ENCODE measurements around the gene ZXDC. TPM values are rescaled to one million over a fixed set of nuclear protein-coding genes. Genes with fewer than 3 reads are reported as not detected.

Gene ZXDC
- total RNA-seq, 1 donor from 2014 or later = 26.1 TPM

DNA sequence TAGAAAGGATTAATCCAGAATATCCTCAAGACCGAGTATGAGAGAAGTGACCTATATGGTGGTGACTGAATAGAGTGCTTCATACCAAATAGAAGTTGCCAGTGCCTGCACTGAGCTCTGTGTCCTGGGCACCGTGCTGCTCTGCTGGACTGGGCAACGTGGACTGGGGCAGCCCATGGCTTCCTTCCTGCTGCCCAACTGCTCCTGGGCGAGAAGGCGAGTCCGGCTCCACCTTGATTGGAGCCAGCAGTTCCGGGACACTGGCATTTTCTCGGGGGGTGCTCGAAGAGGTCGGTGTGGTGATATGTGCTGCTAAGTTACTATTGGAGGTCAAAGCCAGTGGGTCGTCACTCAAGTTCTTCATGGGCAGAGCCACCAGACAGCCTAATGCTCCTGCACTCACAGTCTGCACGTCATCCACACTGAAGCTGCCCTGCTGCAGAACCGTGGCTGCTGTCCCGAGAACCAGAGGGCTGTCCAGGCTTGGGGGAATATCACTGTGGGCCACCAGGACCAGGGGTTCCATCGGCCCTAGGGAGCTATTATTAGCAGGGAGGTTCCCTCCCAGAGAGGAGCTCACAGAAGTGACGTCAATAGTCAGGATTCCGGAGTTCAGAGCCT, 14.1 kb downstream of the ZXDC start:
- Mint-ChIP-seq H3K4me1 (ENCODE audit: low read depth) (no peaks in the 10 kb centered on the region), H3K27me3 (ENCODE audit: low read depth) (no peaks in the 10 kb centered on the region), H3K4me3 (ENCODE audit: low read depth) (no peak overlapping the region), H3K36me3 (ENCODE audit: low read depth) (peaks cover 55% of the 10 kb centered on the region), H3K27ac (no peak overlapping the region), H3K9me3 (no peaks in the 10 kb centered on the region)
- DNase-seq (ENCODE audit: low spot score) = no peak
- intact Hi-C loops (cut with micrococcal nuclease) = no loop called here

GRCh38 chr3:126460381-126460780, 15.3 kb downstream of the ZXDC start:
- no peak overlapping the region for H3K27ac Mint-ChIP-seq
- no peak overlapping the region for H3K4me3 Mint-ChIP-seq (ENCODE audit: low read depth)
- no peak for DNase-seq (ENCODE audit: low spot score)
- H3K36me3 Mint-ChIP-seq (ENCODE audit: low read depth) = peaks cover 47% of the 10 kb centered on the region
- no peaks in the 10 kb centered on the region for H3K9me3 Mint-ChIP-seq
- no peaks in the 10 kb centered on the region for H3K27me3 Mint-ChIP-seq (ENCODE audit: low read depth)
- intact Hi-C loops (cut with micrococcal nuclease) = no loop called here
- H3K4me1 Mint-ChIP-seq (ENCODE audit: low read depth) = peaks cover under 1% of the 10 kb centered on the region

- DNase-seq (ENCODE audit: low spot score) = no peak
- H3K36me3 Mint-ChIP-seq (ENCODE audit: low read depth) = peaks cover 50% of the 10 kb centered on the region
- no peak overlapping the region for H3K4me3 Mint-ChIP-seq (ENCODE audit: low read depth)
- no peaks in the 10 kb centered on the region for H3K9me3 Mint-ChIP-seq
- peaks cover 3% of the 10 kb centered on the region for H3K4me1 Mint-ChIP-seq (ENCODE audit: low read depth)
- H3K27ac Mint-ChIP-seq = no peak overlapping the region
- H3K27me3 Mint-ChIP-seq (ENCODE audit: low read depth) = no peaks in the 10 kb centered on the region
- intact Hi-C loops (cut with micrococcal nuclease) = no loop called here
Observed at GRCh38 chr3:126459763-126460127, 15.9 kb downstream of the ZXDC start.

DNA sequence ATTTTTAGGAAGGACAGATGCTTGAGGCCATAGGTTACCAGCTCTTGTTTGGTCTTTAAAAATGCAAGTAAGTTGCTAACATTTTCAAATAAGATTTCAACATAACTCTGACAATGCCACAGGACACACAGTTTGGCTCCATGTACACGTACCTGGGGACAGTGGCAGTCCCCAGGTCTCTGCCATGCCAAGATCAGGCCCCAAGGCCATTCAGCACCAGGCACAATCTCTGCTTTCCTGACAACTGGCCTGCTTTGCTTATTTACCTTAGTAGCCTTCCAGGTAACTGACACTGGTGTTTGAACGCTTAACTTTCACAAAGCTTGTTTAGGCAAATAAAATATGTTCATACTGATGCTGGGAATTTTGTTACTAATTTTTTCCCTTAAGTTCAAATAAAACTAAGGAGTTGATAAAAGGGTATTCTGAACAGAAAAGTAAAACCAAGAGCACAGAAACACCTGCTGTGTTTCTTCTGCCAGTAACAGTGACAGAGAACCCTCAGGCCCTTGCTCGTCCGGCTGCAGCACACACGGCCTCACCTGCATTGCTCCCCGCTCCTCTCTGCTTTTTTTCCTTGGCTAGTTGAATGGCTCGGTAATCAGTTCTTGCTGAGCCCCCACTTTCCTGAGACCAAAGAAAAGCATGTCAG, 16.5 kb downstream of the ZXDC start:
- H3K4me3 Mint-ChIP-seq (ENCODE audit: low read depth) = no peak overlapping the region
- H3K4me1 Mint-ChIP-seq (ENCODE audit: low read depth) = peaks cover 3% of the 10 kb centered on the region
- no peaks in the 10 kb centered on the region for H3K27me3 Mint-ChIP-seq (ENCODE audit: low read depth)
- no peak for DNase-seq (ENCODE audit: low spot score)
- H3K27ac Mint-ChIP-seq = no peak overlapping the region
- peaks cover 51% of the 10 kb centered on the region for H3K36me3 Mint-ChIP-seq (ENCODE audit: low read depth)
- intact Hi-C loops (cut with micrococcal nuclease) = no loop called here
- no peaks in the 10 kb centered on the region for H3K9me3 Mint-ChIP-seq

DNA sequence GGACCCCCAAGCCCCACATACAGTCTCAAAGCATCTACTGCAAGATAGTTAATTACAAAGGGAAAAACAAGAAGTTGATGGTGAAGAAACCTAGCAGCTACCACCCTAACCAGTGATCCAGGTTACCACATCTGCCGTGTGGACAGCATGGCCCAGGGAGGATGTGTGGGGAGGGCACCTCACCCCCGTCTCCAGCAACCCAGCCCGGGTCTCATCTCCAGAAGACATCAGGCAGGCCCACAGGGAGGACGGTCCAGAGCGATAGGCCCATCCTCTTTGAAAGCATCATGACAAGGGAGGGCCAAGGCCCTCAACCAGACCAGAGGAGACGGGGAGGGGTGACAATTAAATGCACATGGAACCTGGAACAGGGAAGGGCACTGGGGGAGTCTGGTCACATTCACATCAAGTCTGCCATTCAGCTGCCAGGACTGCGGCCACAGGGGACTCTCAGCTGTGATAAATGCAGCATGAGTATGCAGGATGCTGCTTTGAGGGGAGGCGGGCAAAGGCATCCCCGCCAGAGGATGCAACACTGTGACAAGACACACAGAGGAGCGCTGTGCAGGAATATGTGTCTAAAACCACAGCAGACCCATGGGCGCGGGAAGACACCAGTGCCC, 18.8 kb downstream of the ZXDC start:
- no peaks in the 10 kb centered on the region for H3K27me3 Mint-ChIP-seq (ENCODE audit: low read depth)
- H3K27ac Mint-ChIP-seq = no peak overlapping the region
- H3K4me1 Mint-ChIP-seq (ENCODE audit: low read depth) = peaks cover 3% of the 10 kb centered on the region
- intact Hi-C loops (cut with micrococcal nuclease) = no loop called here
- peaks cover 49% of the 10 kb centered on the region for H3K36me3 Mint-ChIP-seq (ENCODE audit: low read depth)
- no peaks in the 10 kb centered on the region for H3K9me3 Mint-ChIP-seq
- DNase-seq (ENCODE audit: low spot score) = no peak
- H3K4me3 Mint-ChIP-seq (ENCODE audit: low read depth) = no peak overlapping the region

DNA sequence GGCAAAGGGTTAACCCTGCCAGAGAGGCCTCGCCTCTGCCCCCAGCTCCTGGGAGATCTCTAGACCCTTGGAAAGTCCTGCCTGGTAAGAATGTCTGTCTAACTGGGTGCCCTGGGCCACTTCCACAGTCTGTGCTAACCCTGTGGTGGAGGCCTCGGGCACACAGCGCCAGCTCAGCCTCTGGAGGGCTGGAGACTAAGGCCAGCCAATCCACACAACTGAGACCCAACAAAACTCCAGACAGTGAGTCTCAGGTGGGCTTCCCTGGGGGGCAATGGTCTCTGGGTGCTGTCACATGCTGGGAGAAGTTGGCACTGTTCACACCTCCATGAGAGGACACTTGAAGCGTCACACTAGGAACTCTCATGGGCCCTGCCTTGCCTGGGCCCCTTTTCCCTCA, 19.5 kb downstream of the ZXDC start:
- Mint-ChIP-seq H3K4me3 (ENCODE audit: low read depth) (no peak overlapping the region), H3K9me3 (no peaks in the 10 kb centered on the region), H3K27ac (no peak overlapping the region), H3K27me3 (ENCODE audit: low read depth) (no peaks in the 10 kb centered on the region), H3K4me1 (ENCODE audit: low read depth) (peaks cover 3% of the 10 kb centered on the region), H3K36me3 (ENCODE audit: low read depth) (peaks cover 49% of the 10 kb centered on the region)
- intact Hi-C loops (cut with micrococcal nuclease) = no loop called here
- no peak for DNase-seq (ENCODE audit: low spot score)

- Mint-ChIP-seq H3K9me3 (no peaks in the 10 kb centered on the region), H3K4me3 (ENCODE audit: low read depth) (no peak overlapping the region), H3K27ac (no peak overlapping the region), H3K4me1 (ENCODE audit: low read depth) (peaks cover 3% of the 10 kb centered on the region), H3K27me3 (ENCODE audit: low read depth) (no peaks in the 10 kb centered on the region), H3K36me3 (ENCODE audit: low read depth) (peaks cover 45% of the 10 kb centered on the region)
- intact Hi-C loops (cut with micrococcal nuclease) = no loop called here
- DNase-seq (ENCODE audit: low spot score) = no peak
Observed at GRCh38 chr3:126454437-126455198, 21.1 kb downstream of the ZXDC start.

DNA sequence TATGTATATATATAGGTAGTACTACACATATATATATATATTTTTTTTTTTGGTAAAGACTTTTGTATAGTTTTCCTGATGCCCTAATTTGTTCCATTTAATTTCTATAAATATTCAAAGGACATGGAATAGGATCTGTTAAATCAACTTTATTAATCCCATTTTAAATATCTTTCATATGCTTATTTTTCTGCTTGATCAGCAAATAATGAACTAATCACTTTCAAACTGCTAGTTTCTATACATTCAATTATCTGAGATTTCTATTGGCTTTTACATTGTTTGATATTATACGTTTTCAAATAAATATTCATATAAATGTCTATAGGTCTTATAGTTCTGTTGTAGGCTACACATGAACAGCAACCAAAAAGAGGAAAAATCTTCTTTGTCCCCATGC, 21.7 kb downstream of the ZXDC start:
- no peaks in the 10 kb centered on the region for H3K9me3 Mint-ChIP-seq
- H3K36me3 Mint-ChIP-seq (ENCODE audit: low read depth) = peaks cover 42% of the 10 kb centered on the region
- no peak for DNase-seq (ENCODE audit: low spot score)
- no peak overlapping the region for H3K4me3 Mint-ChIP-seq (ENCODE audit: low read depth)
- no peaks in the 10 kb centered on the region for H3K27me3 Mint-ChIP-seq (ENCODE audit: low read depth)
- peaks cover 3% of the 10 kb centered on the region for H3K4me1 Mint-ChIP-seq (ENCODE audit: low read depth)
- intact Hi-C loops (cut with micrococcal nuclease) = no loop called here
- H3K27ac Mint-ChIP-seq = no peak overlapping the region

DNA sequence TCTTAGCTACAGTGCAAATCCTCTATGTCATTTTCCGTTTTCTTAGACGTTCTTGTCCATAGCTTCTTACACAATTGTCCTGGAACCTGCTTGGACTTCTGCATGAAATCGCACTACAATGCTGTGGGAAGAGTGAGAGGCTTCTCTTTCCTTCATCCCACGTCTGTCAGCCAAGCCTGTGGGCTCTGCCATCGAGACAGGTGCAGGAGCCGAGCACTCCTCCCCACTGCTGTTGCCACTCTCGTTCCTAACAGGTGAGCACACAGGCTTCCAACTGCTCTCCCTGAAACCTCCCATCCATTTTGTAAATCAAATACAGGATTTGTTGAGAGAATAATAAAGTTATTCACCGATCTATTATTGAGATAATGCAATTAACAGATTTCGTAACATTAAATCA, 23.5 kb downstream of the ZXDC start:
- Mint-ChIP-seq H3K36me3 (ENCODE audit: low read depth) (peaks cover 39% of the 10 kb centered on the region), H3K9me3 (no peaks in the 10 kb centered on the region), H3K4me3 (ENCODE audit: low read depth) (no peak overlapping the region), H3K27ac (no peak overlapping the region), H3K4me1 (ENCODE audit: low read depth) (peaks cover 3% of the 10 kb centered on the region), H3K27me3 (ENCODE audit: low read depth) (no peaks in the 10 kb centered on the region)
- DNase-seq (ENCODE audit: low spot score) = no peak
- intact Hi-C loops (cut with micrococcal nuclease) = no loop called here

DNA sequence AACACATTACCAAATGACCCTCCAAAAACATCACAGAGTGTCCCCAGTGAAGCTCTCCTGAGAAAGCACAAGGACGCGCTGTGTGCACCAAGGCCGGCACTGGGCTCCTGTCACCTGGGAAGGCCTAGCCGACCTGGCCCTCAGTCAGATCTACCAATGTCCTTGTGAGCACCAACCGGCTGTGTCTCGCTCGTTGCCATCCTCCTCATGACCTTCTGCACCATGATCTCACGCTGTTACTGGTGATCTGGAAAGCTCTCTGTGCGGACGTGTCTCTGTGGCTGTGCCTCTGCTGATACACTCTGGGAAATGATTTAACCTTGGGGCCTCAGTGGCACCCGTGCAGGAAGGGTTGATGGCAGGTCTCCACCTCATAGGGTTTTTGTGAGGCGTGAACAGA, 24.2 kb downstream of the ZXDC start:
- DNase-seq (ENCODE audit: low spot score) = no peak
- Mint-ChIP-seq H3K4me1 (ENCODE audit: low read depth) (peaks cover 4% of the 10 kb centered on the region), H3K36me3 (ENCODE audit: low read depth) (peaks cover 37% of the 10 kb centered on the region), H3K4me3 (ENCODE audit: low read depth) (no peak overlapping the region), H3K9me3 (no peaks in the 10 kb centered on the region), H3K27me3 (ENCODE audit: low read depth) (no peaks in the 10 kb centered on the region), H3K27ac (no peak overlapping the region)
- intact Hi-C loops (cut with micrococcal nuclease) = no loop called here

- no peak for DNase-seq (ENCODE audit: low spot score)
- Mint-ChIP-seq H3K4me3 (ENCODE audit: low read depth) (no peak overlapping the region), H3K4me1 (ENCODE audit: low read depth) (peaks cover 4% of the 10 kb centered on the region), H3K27ac (no peak overlapping the region), H3K9me3 (no peaks in the 10 kb centered on the region), H3K36me3 (ENCODE audit: low read depth) (peaks cover 35% of the 10 kb centered on the region), H3K27me3 (ENCODE audit: low read depth) (no peaks in the 10 kb centered on the region)
- intact Hi-C loops (cut with micrococcal nuclease) = no loop called here
Observed at GRCh38 chr3:126450744-126451143, 24.9 kb downstream of the ZXDC start.

GRCh38 chr3:126450219-126450618, 25.5 kb downstream of the ZXDC start:
- H3K9me3 Mint-ChIP-seq = no peaks in the 10 kb centered on the region
- intact Hi-C loops (cut with micrococcal nuclease) = no loop called here
- H3K4me3 Mint-ChIP-seq (ENCODE audit: low read depth) = no peak overlapping the region
- DNase-seq (ENCODE audit: low spot score) = no peak
- no peaks in the 10 kb centered on the region for H3K27me3 Mint-ChIP-seq (ENCODE audit: low read depth)
- H3K27ac Mint-ChIP-seq = no peak overlapping the region
- peaks cover 32% of the 10 kb centered on the region for H3K36me3 Mint-ChIP-seq (ENCODE audit: low read depth)
- peaks cover 2% of the 10 kb centered on the region for H3K4me1 Mint-ChIP-seq (ENCODE audit: low read depth)

- Mint-ChIP-seq H3K4me1 (ENCODE audit: low read depth) (peaks cover 2% of the 10 kb centered on the region), H3K27ac (no peak overlapping the region), H3K4me3 (ENCODE audit: low read depth) (no peak overlapping the region), H3K36me3 (ENCODE audit: low read depth) (peaks cover 26% of the 10 kb centered on the region), H3K9me3 (no peaks in the 10 kb centered on the region), H3K27me3 (ENCODE audit: low read depth) (no peaks in the 10 kb centered on the region)
- intact Hi-C loops (cut with micrococcal nuclease) = no loop called here
- no peak for DNase-seq (ENCODE audit: low spot score)
Observed at GRCh38 chr3:126449621-126450051, 26.1 kb downstream of the ZXDC start.

Measured in activated T-helper 2 cell treated with anti-CD3 and anti-CD28 coated beads, Interferon-gamma antibody, Interleukin-2, Interleukin-4, amounts not matched to agents 10 μg/mL and 5 μg/mL and 100 μg/mL, durations not matched to agents 14 hours and 24 hours and 36 hours (primary cell).